ENCODE measurements around the gene GALNT17. TPM values are rescaled to one million over a fixed set of nuclear protein-coding genes. Genes with fewer than 3 reads are reported as not detected.

GALNT17 gene
- total RNA-seq, 1 experiment from 2014 or later = not detected

DNA sequence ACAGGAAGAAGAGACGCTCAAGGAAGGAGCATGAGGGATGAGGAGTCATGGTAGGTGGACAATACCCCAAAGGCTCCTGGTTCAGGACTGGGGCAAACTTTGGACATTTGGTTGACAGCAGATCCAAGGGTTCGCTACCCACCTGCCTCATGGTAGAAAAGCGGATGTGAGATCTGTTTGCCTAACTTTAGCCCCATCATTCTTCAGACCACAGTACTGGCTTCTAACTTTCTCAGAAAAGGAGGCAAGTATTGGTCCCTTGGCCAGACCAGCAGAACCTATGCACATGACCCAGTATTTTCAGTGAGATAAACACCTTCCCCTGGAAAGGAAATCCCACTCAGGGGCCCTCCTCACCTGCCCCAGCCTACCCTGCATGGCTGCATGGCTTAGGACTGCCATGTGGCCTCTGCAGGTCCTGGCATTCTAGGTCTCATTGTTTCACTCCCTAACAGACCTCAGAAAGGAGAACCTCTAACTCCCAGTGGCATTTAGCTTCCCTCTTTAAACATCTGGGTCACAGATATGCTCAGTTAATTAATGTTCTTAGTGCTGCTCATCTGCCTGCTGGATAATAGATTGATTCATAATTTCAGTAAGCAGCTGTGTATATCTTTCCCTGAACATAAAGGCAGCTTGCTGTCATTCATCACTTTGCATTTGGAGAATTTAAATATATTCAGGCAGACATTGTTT is 574.1 kb downstream of the GALNT17 start:
- intact Hi-C loops (cut with micrococcal nuclease; ENCODE audit: unreplicated experiment) = no loop called here
- H3K4me1 ChIP-seq (ENCODE audit: insufficient read depth, low read length, poor library complexity, severe bottlenecking) = no peaks in the 10 kb centered on the region
- no peak overlapping the region for H3K4me3 ChIP-seq (ENCODE audit: low read depth, low read length, poor library complexity, severe bottlenecking)
- H3K27ac ChIP-seq (ENCODE audit: low read depth, low read length, poor library complexity, severe bottlenecking) = no peak overlapping the region
- H3K36me3 ChIP-seq (ENCODE audit: insufficient read depth, low read length, poor library complexity, severe bottlenecking) = no peaks in the 10 kb centered on the region
- CTCF ChIA-PET = no interaction called here
- no TSS peak for BruUV-seq (replicated peaks)
- no peaks in the 10 kb centered on the region for H3K27me3 ChIP-seq (replicated peaks; ENCODE audit: insufficient read depth, low read depth, low read length, poor library complexity)
- no peak for TF ChIP-seq EZH2 (IDR thresholded peaks at IDR 0.05; ENCODE audit: borderline replicate concordance, low read depth, low read length, poor library complexity, severe bottlenecking)
- TF ChIP-seq, protein P1, sequence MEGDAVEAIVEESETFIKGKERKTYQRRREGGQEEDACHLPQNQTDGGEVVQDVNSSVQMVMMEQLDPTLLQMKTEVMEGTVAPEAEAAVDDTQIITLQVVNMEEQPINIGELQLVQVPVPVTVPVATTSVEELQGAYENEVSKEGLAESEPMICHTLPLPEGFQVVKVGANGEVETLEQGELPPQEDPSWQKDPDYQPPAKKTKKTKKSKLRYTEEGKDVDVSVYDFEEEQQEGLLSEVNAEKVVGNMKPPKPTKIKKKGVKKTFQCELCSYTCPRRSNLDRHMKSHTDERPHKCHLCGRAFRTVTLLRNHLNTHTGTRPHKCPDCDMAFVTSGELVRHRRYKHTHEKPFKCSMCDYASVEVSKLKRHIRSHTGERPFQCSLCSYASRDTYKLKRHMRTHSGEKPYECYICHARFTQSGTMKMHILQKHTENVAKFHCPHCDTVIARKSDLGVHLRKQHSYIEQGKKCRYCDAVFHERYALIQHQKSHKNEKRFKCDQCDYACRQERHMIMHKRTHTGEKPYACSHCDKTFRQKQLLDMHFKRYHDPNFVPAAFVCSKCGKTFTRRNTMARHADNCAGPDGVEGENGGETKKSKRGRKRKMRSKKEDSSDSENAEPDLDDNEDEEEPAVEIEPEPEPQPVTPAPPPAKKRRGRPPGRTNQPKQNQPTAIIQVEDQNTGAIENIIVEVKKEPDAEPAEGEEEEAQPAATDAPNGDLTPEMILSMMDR (conservative IDR thresholded peaks at IDR 0.05; ENCODE audit: low read depth, low read length) = no peak
- H3K9me3 ChIP-seq (ENCODE audit: low read depth, low read length, poor library complexity, severe bottlenecking) = peaks cover 5% of the 10 kb centered on the region
- POLR2A ChIA-PET (ENCODE audit: low non-redundant PET) = no interaction called here
- DNase-seq (ENCODE audit: low spot score) = no peak

- no peaks in the 10 kb centered on the region for H3K27me3 ChIP-seq (replicated peaks; ENCODE audit: insufficient read depth, low read depth, low read length, poor library complexity)
- H3K4me1 ChIP-seq (ENCODE audit: insufficient read depth, low read length, poor library complexity, severe bottlenecking) = no peaks in the 10 kb centered on the region
- intact Hi-C loops (cut with micrococcal nuclease; ENCODE audit: unreplicated experiment) = no loop called here
- no peak for DNase-seq (ENCODE audit: low spot score)
- no peak overlapping the region for H3K4me3 ChIP-seq (ENCODE audit: low read depth, low read length, poor library complexity, severe bottlenecking)
- no peak for TF ChIP-seq EZH2 (IDR thresholded peaks at IDR 0.05; ENCODE audit: borderline replicate concordance, low read depth, low read length, poor library complexity, severe bottlenecking)
- TF ChIP-seq, protein P1 (conservative IDR thresholded peaks at IDR 0.05; ENCODE audit: low read depth, low read length) = no peak
- BruUV-seq (replicated peaks) = no TSS peak
- CTCF ChIA-PET = no interaction called here
- no peak overlapping the region for H3K27ac ChIP-seq (ENCODE audit: low read depth, low read length, poor library complexity, severe bottlenecking)
- H3K36me3 ChIP-seq (ENCODE audit: insufficient read depth, low read length, poor library complexity, severe bottlenecking) = no peaks in the 10 kb centered on the region
- peaks cover 6% of the 10 kb centered on the region for H3K9me3 ChIP-seq (ENCODE audit: low read depth, low read length, poor library complexity, severe bottlenecking)
- POLR2A ChIA-PET (ENCODE audit: low non-redundant PET) = no interaction called here
Measured at GRCh38 chr7:71706597-71706975, 574.6 kb downstream of the GALNT17 start.

GRCh38 chr7:71707041-71707440 is 575.1 kb downstream of the GALNT17 start:
- no peak for DNase-seq (ENCODE audit: low spot score)
- ChIA-PET CTCF (no interaction called here), POLR2A (ENCODE audit: low non-redundant PET) (no interaction called here)
- H3K4me1 ChIP-seq (ENCODE audit: insufficient read depth, low read length, poor library complexity, severe bottlenecking) = no peaks in the 10 kb centered on the region
- intact Hi-C loops (cut with micrococcal nuclease; ENCODE audit: unreplicated experiment) = no loop called here
- no peaks in the 10 kb centered on the region for H3K27me3 ChIP-seq (replicated peaks; ENCODE audit: insufficient read depth, low read depth, low read length, poor library complexity)
- no peak overlapping the region for H3K4me3 ChIP-seq (ENCODE audit: low read depth, low read length, poor library complexity, severe bottlenecking)
- H3K36me3 ChIP-seq (ENCODE audit: insufficient read depth, low read length, poor library complexity, severe bottlenecking) = no peaks in the 10 kb centered on the region
- BruUV-seq (replicated peaks) = no TSS peak
- peaks cover 10% of the 10 kb centered on the region for H3K9me3 ChIP-seq (ENCODE audit: low read depth, low read length, poor library complexity, severe bottlenecking)
- H3K27ac ChIP-seq (ENCODE audit: low read depth, low read length, poor library complexity, severe bottlenecking) = no peak overlapping the region
- no peak for TF ChIP-seq EZH2 (IDR thresholded peaks at IDR 0.05; ENCODE audit: borderline replicate concordance, low read depth, low read length, poor library complexity, severe bottlenecking)
- TF ChIP-seq, protein P1 (conservative IDR thresholded peaks at IDR 0.05; ENCODE audit: low read depth, low read length) = no peak

Measured in A673 (cell line).